NB4 (cell line): ENCODE measurements around the gene REXO1.

ENCODE experiments used
- CTCF ChIP-seq: IDR thresholded peaks from one replicate; pipeline ENCODE4 v1.5.1; 2012; ENCODE audit warnings: low read depth, low read length
- MYC ChIP-seq: IDR thresholded peaks from 2 replicates; pipeline ENCODE4 v1.6.1; 2011; ENCODE audit warnings: low read depth, low read length
- POLR2A ChIP-seq: IDR thresholded peaks from 2 replicates; pipeline ENCODE4 v1.6.1; 2011; ENCODE audit warnings: mild to moderate bottlenecking; ENCODE audit not compliant: insufficient read length; ENCODE audit errors: extremely low read depth
- TF ChIP-seq, protein P1 (sequence below): IDR thresholded peaks from 2 replicates; pipeline ENCODE4 v1.6.1; 2011; ENCODE audit warnings: low read depth, low read length

- TF ChIP-seq, protein P1, sequence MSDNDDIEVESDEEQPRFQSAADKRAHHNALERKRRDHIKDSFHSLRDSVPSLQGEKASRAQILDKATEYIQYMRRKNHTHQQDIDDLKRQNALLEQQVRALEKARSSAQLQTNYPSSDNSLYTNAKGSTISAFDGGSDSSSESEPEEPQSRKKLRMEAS: no peak
- TF ChIP-seq CTCF (no peak), POLR2A (no peak), MYC (no peak)
Observed at GRCh38 chr19:1779574-1779973, 68.7 kb downstream of the REXO1 start.
